Small intestine (tissue), 7 donors: ENCODE data around the gene SEC14L1. TPM values are rescaled to one million over a fixed set of nuclear protein-coding genes. Genes with fewer than 3 reads are reported as not detected.

Experiments
- DNase-seq, 2 donors: peaks; one replicate each; pipeline versions ENCODE4 v3.0.0 to v3.0.0-alpha.2; 2013
- FAIRE-seq: peaks from 2 replicates; lab custom pipeline; 2012; peaks lifted over from hg19 to GRCh38; lab: Jason Lieb, UNC
- H3K27ac ChIP-seq, 3 donors: one replicate each; pipeline ENCODE4 v1.5.1; 2013; ENCODE audit warnings: low read length in 2 of 3, mild to moderate bottlenecking in 2 of 3, control low read depth in 1 of 3, inconsistent platforms in 1 of 3, low read depth in 1 of 3, moderate library complexity in 1 of 3
- H3K27me3 ChIP-seq, 3 donors: one replicate each; pipeline ENCODE4 v1.6.1; 2013; ENCODE audit warnings: low read length in 3 of 3, inconsistent platforms in 1 of 3; ENCODE audit not compliant: control insufficient read depth in 3 of 3, insufficient read depth in 3 of 3
- H3K36me3 ChIP-seq, 3 donors: one replicate each; pipeline ENCODE4 v1.6.1; 2013; ENCODE audit warnings: low read length in 3 of 3, inconsistent platforms in 1 of 3, low read depth in 1 of 3, mild to moderate bottlenecking in 1 of 3, moderate library complexity in 1 of 3; ENCODE audit not compliant: control insufficient read depth in 3 of 3, insufficient read depth in 2 of 3
- H3K4me1 ChIP-seq, 3 donors: one replicate each; pipeline ENCODE4 v1.6.1; 2013; ENCODE audit warnings: low read length in 2 of 3, inconsistent platforms in 1 of 3, low read depth in 1 of 3, mild to moderate bottlenecking in 1 of 3, moderate library complexity in 1 of 3; ENCODE audit not compliant: control insufficient read depth in 3 of 3, insufficient read depth in 2 of 3
- H3K4me3 ChIP-seq, 3 donors: one replicate each; pipeline ENCODE4 v1.5.1; 2013; ENCODE audit warnings: low read length in 3 of 3, control low read depth in 1 of 3, inconsistent platforms in 1 of 3, low read depth in 1 of 3, mild to moderate bottlenecking in 1 of 3, moderate library complexity in 1 of 3
- H3K9me3 ChIP-seq, 2 donors: one replicate each; pipeline ENCODE4 v1.6.1; 2013; ENCODE audit warnings: low read depth in 1 of 2, low read length in 1 of 2; ENCODE audit not compliant: control insufficient read depth in 2 of 2, insufficient read depth in 1 of 2
- WGBS, 3 donors: extraction: QIAGEN DNeasy Blood & Tissue Kit; methylation state at CpG; one replicate each; pipeline ENCODE4 v1.1.7; 2013; 5-methylcytosine and 5-hydroxymethylcytosine counted together
- polyA plus RNA-seq, 4 donors: library from polyadenylated mRNA; stranded (reverse) in 3 of 4; unstranded in 1 of 4; fragments of 200-250 nt in 3 of 4; fragments of 120-200 nt in 1 of 4; gene quantifications; one replicate each; pipeline versions ENCODE4 v1.2.1 to v1.2.3, GENCODE V29; 2013
- donor health status: healthy with polysubstance abuse.
- donor health status: control.
- donor health status: control.
- donor health status: Bipolar disorder and iron deficiency.
- donor health status: healthy.

The SEC14L1 gene
- polyA plus RNA-seq, 4 donors: 14.5 to 27.4 (median 20.7) TPM

- H3K4me3 ChIP-seq: no peak overlapping the region
- H3K27ac ChIP-seq: no peak overlapping the region
- 84 to 88% (median 85%) methylated on average over 23 of the region's 23 CpGs for WGBS, 3 donors
- no peaks in the 10 kb centered on the region for H3K4me1 ChIP-seq
- H3K36me3 ChIP-seq: no peaks in the 10 kb centered on the region
- no peak for DNase-seq
- no peak for FAIRE-seq
- no peaks in the 10 kb centered on the region for H3K27me3 ChIP-seq
- peaks cover 0 to 8% of the 10 kb centered on the region in 2 donors for H3K9me3 ChIP-seq
These were observed 86.9 kb downstream of the SEC14L1 start for GRCh38 chr17:77227461-77228240.

- DNase-seq (no peak), FAIRE-seq (no peak)
- Histone ChIP-seq H3K27ac (no peak overlapping the region), H3K27me3 (no peaks in the 10 kb centered on the region), H3K9me3 (peaks cover 0 to 8% of the 10 kb centered on the region in 2 donors), H3K4me1 (no peaks in the 10 kb centered on the region), H3K4me3 (no peak overlapping the region), H3K36me3 (no peaks in the 10 kb centered on the region)
- WGBS, 3 donors: 80 to 84% (median 81%) methylated on average over 14 to 16 of the region's 16 CpGs
These were observed 87.5 kb downstream of the SEC14L1 start for GRCh38 chr17:77228241-77228752.

DNA sequence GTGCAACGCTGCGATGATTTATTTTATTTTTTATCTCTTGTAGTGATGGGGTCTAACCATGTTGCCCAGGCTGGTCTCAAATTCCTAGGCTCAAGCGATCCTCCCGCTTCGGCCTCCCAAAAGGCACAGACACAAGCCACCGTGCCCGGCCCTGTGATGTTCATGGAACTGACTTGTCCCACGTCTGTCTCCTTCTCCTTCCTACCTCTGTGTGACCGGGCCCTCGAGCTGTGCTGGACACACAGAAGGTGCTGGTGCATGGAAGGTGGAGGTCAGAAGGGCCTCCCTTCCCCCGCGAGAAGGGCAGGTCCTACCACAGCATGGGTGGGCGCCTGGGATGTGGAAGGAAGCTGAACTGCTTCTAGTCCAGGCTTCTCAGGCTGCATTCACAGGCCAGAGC lies 88.0 kb downstream of the SEC14L1 start:
- 92 to 96% (median 93%) methylated on average over 13 of the region's 13 CpGs for WGBS, 3 donors
- Histone ChIP-seq H3K4me3 (no peak overlapping the region), H3K9me3 (peaks cover 0 to 13% of the 10 kb centered on the region in 2 donors), H3K36me3 (no peaks in the 10 kb centered on the region), H3K27me3 (no peaks in the 10 kb centered on the region), H3K27ac (no peak overlapping the region), H3K4me1 (no peaks in the 10 kb centered on the region)
- FAIRE-seq (no peak), DNase-seq (no peak)

GRCh38 chr17:77229786-77230435 lies 89.1 kb downstream of the SEC14L1 start:
- H3K27me3 ChIP-seq: no peaks in the 10 kb centered on the region
- no peaks in the 10 kb centered on the region for H3K36me3 ChIP-seq
- H3K27ac ChIP-seq: no peak overlapping the region
- DNase-seq: no peak
- no peak overlapping the region for H3K4me3 ChIP-seq
- H3K9me3 ChIP-seq: peaks cover 0 to 13% of the 10 kb centered on the region in 2 donors
- WGBS, 3 donors: 94 to 95% (median 95%) methylated on average over 23 to 25 of the region's 25 CpGs
- no peak for FAIRE-seq
- H3K4me1 ChIP-seq: peaks cover 0 to 5% (median 0%) of the 10 kb centered on the region in 3 donors

DNA sequence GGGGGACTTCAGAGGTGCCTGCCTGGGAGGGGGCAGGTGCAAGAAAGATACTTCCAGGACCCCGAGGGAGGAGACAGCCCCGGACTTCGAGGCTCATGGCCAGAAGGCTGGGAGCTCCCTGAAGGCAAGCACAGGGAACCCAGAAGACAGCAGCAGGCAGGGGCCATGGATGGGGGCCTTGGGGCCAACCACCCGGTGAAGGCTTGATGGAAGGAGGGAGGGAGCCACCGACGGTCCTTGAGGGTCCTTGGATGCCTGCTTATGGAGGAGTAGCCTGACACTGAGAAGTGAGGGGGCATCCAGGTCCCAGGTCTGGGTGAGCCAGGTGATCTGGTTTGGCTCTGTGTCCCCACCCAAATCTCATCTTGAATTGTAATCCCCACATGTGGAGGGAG lies 89.7 kb downstream of the SEC14L1 start:
- H3K4me3 ChIP-seq: no peak overlapping the region
- H3K36me3 ChIP-seq: no peaks in the 10 kb centered on the region
- DNase-seq (no peak), FAIRE-seq (no peak)
- H3K27ac ChIP-seq: no peak overlapping the region
- WGBS, 3 donors: 94 to 100% (median 95%) methylated on average over 6 of the region's 6 CpGs
- no peaks in the 10 kb centered on the region for H3K27me3 ChIP-seq
- peaks cover 0 to 8% of the 10 kb centered on the region in 2 donors for H3K9me3 ChIP-seq
- H3K4me1 ChIP-seq: peaks cover 0 to 5% (median 0%) of the 10 kb centered on the region in 3 donors

DNA sequence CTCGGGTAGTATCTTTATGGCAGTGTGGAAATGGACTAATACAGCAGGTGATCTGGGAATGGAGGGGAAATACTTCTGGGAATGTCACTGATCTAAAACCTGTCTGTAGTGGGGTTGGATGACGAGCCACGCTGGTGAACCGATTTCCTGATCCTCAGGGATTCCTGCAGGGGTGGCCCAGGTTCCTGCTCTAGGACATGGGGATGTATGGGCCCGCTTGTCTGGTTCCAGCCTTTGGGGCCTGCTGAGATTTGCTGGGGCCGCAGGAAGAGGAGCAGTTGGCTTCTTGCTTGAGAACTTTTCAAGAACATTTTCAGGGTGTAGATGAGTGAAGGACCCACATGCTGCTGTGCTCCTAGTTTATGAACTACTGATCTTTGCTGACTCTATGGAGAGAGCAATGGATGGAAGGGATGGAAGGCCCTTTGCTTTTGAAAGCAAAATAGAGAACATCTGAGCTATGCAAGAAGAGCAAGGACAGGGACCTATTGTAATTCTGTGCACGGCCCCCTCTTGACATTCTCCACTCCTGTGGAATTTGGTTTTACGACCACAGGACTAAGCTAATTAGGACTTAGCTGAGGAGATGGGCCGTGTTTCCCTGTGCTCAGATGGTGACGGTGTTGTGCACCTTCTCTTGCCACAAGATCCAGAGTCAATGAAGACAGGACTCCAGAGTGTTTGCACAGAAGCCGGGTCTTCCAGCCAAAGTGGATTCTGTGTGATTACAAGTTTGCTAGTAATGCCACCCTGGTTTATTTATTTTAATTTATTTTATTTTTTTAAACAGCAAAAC lies 90.5 kb downstream of the SEC14L1 start:
- DNase-seq: no peak
- Histone ChIP-seq H3K4me1 (peaks cover 0 to 5% (median 0%) of the 10 kb centered on the region in 3 donors), H3K27ac (no peak overlapping the region), H3K9me3 (peaks cover 0 to 5% of the 10 kb centered on the region in 2 donors), H3K4me3 (no peak overlapping the region), H3K27me3 (no peaks in the 10 kb centered on the region), H3K36me3 (no peaks in the 10 kb centered on the region)
- FAIRE-seq: no peak
- 86 to 92% (median 88%) methylated on average over 11 of the region's 11 CpGs for WGBS, 3 donors

DNA sequence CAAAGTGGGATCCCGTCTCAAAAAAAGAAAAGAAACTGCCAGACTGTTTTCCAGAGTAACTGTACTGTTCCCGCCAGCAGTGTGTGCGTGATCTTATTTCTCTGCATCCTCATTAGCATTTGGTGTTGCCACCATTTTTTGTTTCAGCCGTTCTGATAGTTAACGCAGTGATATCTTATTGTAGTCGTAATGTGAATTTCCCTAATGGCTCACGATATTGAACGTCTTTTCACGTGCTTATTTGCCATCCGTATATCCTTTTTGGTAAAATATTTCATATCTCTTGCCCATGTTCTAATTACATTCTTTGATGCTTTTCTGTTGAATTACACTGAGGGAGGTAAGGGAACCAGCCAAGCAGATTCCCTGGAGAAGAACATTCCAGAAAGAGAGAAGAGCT lies 92.4 kb downstream of the SEC14L1 start:
- no peak overlapping the region for H3K27ac ChIP-seq
- WGBS, 3 donors: 94 to 98% (median 97%) methylated on average over 10 of the region's 10 CpGs
- DNase-seq (no peak), FAIRE-seq (no peak)
- no peak overlapping the region for H3K4me3 ChIP-seq
- H3K27me3 ChIP-seq: no peaks in the 10 kb centered on the region
- H3K9me3 ChIP-seq: peaks cover 0 to 5% of the 10 kb centered on the region in 2 donors
- no peaks in the 10 kb centered on the region for H3K36me3 ChIP-seq
- H3K4me1 ChIP-seq: peaks cover 0 to 5% (median 0%) of the 10 kb centered on the region in 3 donors
